Muscle of arm (tissue), 14 donors: ENCODE results near the gene ALX1. TPM values are rescaled to one million over a fixed set of nuclear protein-coding genes. Genes with fewer than 3 reads are reported as not detected.

Source experiments
- DNase-seq: peaks from one replicate; pipeline ENCODE4 v3.0.0-alpha.2; 2013
- long read RNA-seq, 11 donors: transcript quantifications; one replicate each; lab custom pipeline, GENCODE V29; 2026
- polyA plus RNA-seq, 12 donors: library from polyadenylated mRNA; unstranded; fragments of 120-200 nt; gene quantifications; one replicate each; pipeline ENCODE4 v1.2.1, GENCODE V29; 2013; ENCODE audit not compliant: insufficient read length in 12 of 12

The ALX1 gene
- polyA plus RNA-seq, result under 1 TPM in 9 of 12 donors, not detected in 3; 0.08 to 0.45 (median 0.24) TPM
- long read RNA-seq, donor 1, result 0 reads
- long read RNA-seq, donor 2, result 0 reads
- long read RNA-seq, donor 3, result 0 reads
- long read RNA-seq, donor 4, result 0 reads
- long read RNA-seq, donor 5, result 0 reads
- long read RNA-seq, donor 6, result 0 reads
- long read RNA-seq, donor 7, result 0 reads
- long read RNA-seq, donor 8, result 0 reads
- long read RNA-seq, donor 9, result 0 reads
- long read RNA-seq, donor 10, result 0 reads
- long read RNA-seq, donor 11, result 0 reads

GRCh38 chr12:85280165-85280983 lies at the start of gene ALX1:
Gene ALX1 (plus strand): TSS chr12:85280220. CDS start chr12:85280262, 42 bp downstream.
- DNase-seq, result peak; percentile 37

DNA sequence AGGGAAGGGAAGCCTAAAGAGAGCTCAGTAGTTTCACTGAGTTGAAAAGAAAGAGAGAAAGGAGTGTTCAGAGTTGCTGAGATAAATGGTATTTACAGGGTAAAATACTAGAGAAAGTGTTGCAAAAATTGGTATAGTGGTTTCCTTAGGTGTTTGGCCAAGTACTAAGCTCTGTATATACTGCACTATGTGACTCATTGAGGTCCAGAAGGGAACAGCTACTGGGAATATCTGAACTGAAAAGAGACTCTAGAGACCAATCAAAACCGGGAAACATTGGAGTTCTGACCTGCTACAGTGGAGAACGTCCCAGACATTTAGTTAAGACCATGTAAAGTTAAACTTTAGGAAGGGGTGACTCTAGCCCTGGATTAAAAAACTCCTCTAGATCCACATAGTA lies 42.7 kb upstream of the ALX1 start:
- DNase-seq, result no peak

DNA sequence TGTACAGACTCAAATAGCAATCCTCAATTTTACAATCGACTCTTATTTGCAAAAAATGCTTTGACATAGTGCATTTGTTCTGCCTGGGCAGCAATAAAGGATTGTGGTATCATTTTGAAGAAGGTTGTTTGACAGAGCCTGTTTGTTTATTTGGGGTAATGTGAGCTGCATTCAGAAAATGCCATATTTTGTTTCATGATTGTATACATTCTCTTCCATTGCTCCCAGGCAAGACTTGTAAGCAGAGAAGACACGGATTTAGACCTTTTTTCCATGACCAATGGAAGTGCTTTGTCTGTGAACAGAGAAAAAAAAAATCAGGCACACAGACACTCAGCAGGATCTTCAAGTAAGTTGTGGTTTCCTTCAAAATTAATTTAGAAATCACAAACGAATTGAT lies 35.5 kb upstream of the ALX1 start:
- no peak for DNase-seq

GRCh38 chr12:85253853-85254252 lies 26.2 kb upstream of the ALX1 start:
- DNase-seq, result no peak

DNA sequence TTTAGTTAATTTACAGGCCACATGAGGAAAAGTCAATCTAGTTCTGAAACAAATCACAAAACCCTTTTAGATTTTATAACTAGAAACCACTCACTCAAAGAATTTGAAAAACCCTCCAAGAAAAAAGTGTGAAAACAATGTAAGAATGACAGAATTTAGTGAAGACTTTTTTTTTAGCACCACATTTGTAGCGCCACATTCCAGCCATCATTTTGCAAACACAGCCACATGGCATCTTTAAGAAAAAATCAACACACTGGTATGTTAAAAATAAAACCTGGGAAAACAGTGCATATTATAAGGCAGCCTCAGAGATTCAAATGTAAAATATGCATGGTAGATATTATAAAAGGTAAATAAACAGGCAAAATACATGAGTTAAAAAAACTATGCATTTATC lies 22.3 kb upstream of the ALX1 start:
- DNase-seq, result no peak

- DNase-seq, result no peak
Measured at GRCh38 chr12:85260447-85260846, 19.6 kb upstream of the ALX1 start.

DNA sequence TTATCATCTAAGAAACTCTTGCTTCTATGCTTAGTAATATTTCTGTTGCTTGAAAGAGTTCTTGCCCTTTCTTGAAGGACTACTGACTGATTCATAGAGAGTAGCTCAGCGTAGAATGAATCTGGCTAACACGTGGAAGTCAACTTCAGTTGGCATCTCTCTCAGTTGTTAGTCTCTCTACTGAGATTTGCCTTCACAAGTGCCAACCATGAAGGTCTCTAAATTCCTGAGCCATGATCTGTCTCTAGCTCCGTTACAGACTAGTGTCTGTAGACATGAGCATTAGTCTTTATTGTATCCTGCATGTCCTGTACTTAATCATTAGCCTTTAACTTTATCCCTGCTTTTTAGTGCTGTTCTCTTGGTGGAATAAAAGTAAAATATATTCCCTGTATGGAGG lies 19.1 kb upstream of the ALX1 start:
- no peak for DNase-seq

GRCh38 chr12:85266356-85266755 lies 13.7 kb upstream of the ALX1 start:
- DNase-seq, result no peak

DNA sequence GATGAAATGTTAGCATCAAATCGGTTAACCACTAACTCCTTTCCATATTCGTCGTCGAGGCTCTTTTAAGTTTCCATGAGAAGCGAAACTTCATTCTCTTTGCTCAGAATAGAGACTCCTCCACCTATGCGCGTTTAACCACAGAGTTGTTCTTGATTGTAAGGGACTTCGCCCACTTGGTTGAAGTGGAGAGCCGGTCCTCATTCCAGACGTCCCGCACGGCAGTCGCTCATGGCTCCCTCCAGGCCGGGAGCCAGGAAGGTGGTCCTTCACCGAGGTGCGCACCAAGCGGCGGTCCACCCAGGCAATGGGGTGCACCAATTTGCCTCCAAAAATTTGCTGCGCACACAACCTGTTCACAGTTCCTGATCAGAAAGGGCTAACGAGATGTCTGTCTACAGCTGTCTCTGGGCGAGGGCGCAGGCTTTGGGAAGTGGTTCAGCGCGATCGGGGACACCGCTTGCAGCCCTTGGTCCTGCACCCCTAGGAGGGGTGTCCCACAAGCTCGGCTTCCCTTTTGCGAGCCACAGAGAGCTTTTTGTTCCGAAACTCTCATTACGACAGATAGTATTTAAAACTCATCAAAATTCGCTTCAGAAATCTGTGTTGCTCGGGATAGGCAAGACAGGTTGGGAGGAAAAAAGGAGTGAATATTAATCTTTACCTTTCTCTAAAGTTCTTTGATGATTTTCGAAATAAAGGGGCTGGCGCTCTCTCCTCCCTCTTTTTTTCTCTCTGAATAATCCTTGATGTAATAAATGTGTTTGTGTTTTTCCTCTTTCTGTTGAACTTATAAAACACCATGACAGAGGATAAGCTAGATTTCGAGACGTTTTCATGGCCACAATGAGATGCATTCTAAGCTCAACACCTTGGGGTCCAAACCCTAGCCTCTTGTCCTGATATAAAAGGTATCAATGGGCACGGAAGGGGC lies 6.4 kb upstream of the ALX1 start:
- no peak for DNase-seq

- no peak for DNase-seq
Measured at GRCh38 chr12:85274315-85274651, 5.7 kb upstream of the ALX1 start.

GRCh38 chr12:85275374-85275773 lies 4.6 kb upstream of the ALX1 start:
- no peak for DNase-seq

DNA sequence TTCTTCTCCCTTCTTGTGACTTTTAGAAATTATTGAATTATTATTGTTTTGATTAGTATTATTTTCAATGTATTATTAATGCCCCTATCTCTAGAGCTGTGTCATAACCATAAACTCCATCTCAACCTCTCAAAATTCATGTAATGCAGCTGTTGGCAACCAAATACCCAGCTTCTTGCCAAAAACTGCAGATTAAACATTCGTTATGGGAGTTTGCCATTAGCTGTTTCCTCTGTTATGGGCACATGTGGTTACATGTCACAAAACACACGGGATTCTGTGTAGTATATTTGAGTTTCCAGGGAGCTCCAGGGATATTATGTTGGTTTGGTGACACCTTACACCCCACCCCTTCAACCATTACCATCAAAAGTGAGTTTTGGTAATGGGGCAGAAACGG lies 2.8 kb upstream of the ALX1 start:
- no peak for DNase-seq

- DNase-seq, result no peak
Measured at GRCh38 chr12:85277900-85278597, 2.0 kb upstream of the ALX1 start.

- no peak for DNase-seq
Measured at GRCh38 chr12:85278598-85279448, 1.2 kb upstream of the ALX1 start.

DNA sequence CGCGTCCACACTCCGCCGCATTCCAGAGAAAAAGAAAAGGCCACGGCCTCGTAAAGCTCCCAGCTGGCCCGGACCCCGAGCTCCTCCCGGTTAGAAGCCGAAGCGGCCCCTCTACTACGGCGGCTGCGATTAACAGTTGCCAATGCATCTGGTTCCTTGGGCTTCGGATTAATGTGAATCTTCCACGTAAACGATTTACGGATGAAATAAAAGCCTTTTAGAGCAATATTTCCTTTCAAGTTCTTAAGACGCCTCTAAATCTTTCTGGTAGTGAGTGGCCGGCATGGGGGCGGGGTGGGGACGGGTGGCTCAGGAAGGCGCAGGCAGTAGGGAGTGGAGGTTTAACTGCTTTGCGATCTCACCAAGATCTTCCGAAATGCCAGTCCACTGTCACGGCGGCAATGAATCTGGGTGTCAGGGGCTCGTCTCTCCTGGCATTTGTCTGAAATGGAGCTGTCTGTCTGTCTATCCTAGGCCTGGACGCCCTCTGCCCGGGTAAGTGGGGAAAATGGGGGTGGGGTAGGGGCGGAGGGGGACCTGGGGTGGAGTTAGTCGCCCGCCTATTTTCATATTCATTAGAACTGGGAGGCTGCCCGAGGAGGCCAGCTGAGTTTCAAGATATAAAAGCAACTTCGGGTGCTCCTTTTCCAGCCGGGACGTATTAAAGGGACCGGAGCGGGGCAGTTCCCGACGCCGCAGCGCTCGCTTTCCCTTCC lies 413 bp upstream of the ALX1 start:
- no peak for DNase-seq

- no peak for DNase-seq
Measured at GRCh38 chr12:85280984-85281630, 1.1 kb downstream of the ALX1 start.

DNA sequence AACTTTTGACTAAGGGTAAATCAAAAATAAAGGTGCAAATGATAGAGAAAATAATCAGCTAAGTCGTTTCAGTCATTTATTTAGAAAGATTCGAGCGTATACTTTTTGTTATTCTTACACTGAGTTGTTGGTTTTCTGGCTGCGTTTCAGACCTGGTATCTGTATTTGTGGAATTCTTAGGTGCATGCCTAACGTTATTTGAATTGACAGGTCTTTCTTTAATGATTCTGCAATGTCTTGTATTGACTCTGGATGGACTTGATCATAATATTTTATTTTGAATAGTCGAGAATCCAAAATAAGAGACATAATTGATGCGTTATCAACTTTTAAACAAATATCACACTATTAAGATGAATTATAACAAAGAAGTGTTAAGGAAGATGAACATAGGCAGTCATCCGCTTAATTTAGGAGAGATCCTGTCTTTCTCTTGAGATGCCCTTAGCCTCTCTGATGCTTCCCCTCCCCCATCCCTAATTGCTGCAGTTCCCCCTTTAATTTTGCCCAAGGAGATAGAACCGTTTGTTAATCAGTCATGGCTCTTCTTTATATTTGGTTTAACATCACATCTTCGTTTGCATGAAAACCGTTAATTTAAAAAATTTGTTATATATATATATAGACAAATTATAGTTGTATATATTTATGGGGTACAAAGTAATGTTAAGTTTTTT lies 1.8 kb downstream of the ALX1 start:
- DNase-seq, result no peak

- no peak for DNase-seq
Measured at GRCh38 chr12:85283560-85283959, 3.5 kb downstream of the ALX1 start.

GRCh38 chr12:85296362-85296761 lies 16.3 kb downstream of the ALX1 start:
- DNase-seq, result no peak
